HepG2 (cell line): ENCODE results near the gene LBR. TPM values are rescaled to one million over a fixed set of nuclear protein-coding genes. Genes with fewer than 3 reads are reported as not detected.

Source experiments
- ATAC-seq: fragments of 200-7000 bp; cut with Tn5 transposase; 3 replicates; pipeline ENCODE4 v1.9.1; 2020; ENCODE audit warnings: mild to moderate bottlenecking, moderate library complexity
- BruUV-seq: library from RNA; stranded (reverse); fragments of 400-500 nt; replicated peaks from 2 replicates; lab custom pipeline; 2021; lab: Mats Ljungman, UMichigan
- CTCF ChIA-PET: fragments of 300-600 bp; formaldehyde crosslinking; extraction: SDS; loops from one replicate; lab custom pipeline; 2021; ENCODE audit warnings: low total read pairs, inconsistent platforms, low intra/inter-chr PET ratio; lab: Yijun Ruan, JAX
- POLR2A ChIA-PET: fragments of 350-600 bp; sonication (Branson Sonifier 250); formaldehyde crosslinking; loops from one replicate; lab custom pipeline; 2020; ENCODE audit warnings: antibody characterized with exemption, inconsistent platforms; lab: Yijun Ruan, JAX
- DNase-seq: peaks from one replicate; pipeline ENCODE4 v3.0.0-alpha.2; 2015; ENCODE audit warnings: low spot score
- FAIRE-seq: peaks from 3 replicates; lab custom pipeline; 2011; peaks lifted over from hg19 to GRCh38; lab: Jason Lieb, UNC
- H2AFZ ChIP-seq: one replicate; pipeline ENCODE4 v1.6.1; 2011; ENCODE audit warnings: low read length, inconsistent platforms
- H3K27ac ChIP-seq: fragments of 300-600 bp; 3 replicates; pipeline ENCODE4 v1.8.0; 2011; ENCODE audit warnings: mixed run types, mild to moderate bottlenecking, mixed read lengths, low read length, inconsistent platforms; ENCODE audit not compliant: insufficient read depth; ENCODE audit errors: extremely low read length
- H3K27me3 ChIP-seq, 2 experiments: fragments of 200-600 bp in 1 of 2; 2 replicates in 1 of 2; 3 replicates in 1 of 2; pipeline versions ENCODE4 v1.6.0 to v1.8.0; 2011; ENCODE audit warnings: low read length in 2 of 2, mild to moderate bottlenecking in 2 of 2, moderate library complexity in 2 of 2, inconsistent platforms in 1 of 2; ENCODE audit not compliant: insufficient read depth in 2 of 2, control insufficient read depth in 1 of 2
- H3K36me3 ChIP-seq, 2 experiments: fragments of 200-600 bp in 1 of 2; replicated peaks in 1 of 2; 2 replicates in 1 of 2; 3 replicates in 1 of 2; pipeline versions ENCODE4 v1.5.1 to v1.8.0; 2011; ENCODE audit warnings: low read length in 2 of 2, inconsistent platforms in 1 of 2; ENCODE audit not compliant: insufficient read depth in 2 of 2, control insufficient read depth in 1 of 2
- H3K4me1 ChIP-seq: 2 replicates; pipeline ENCODE4 v1.5.1; 2012; ENCODE audit warnings: low read length, inconsistent platforms; ENCODE audit not compliant: insufficient read depth
- H3K4me2 ChIP-seq: 2 replicates; pipeline ENCODE4 v1.6.0; 2011; ENCODE audit warnings: low read depth, low read length, inconsistent platforms
- H3K4me3 ChIP-seq, 3 experiments: fragments of 200-600 bp in 1 of 3; sonication (generic), shearing (Covaris generic) in 1 of 3; replicated peaks in 1 of 3; 2 replicates each; pipeline ENCODE4 v1.5.1; 2011 to 2016; ENCODE audit warnings: low read length in 3 of 3, inconsistent platforms in 2 of 3, low read depth in 2 of 3, mild to moderate bottlenecking in 2 of 3, control low read depth in 1 of 3, mixed read lengths in 1 of 3; ENCODE audit not compliant: insufficient read depth in 1 of 3
- H3K79me2 ChIP-seq: one replicate; pipeline ENCODE4 v1.6.1; 2011; ENCODE audit warnings: low read length, inconsistent platforms; ENCODE audit not compliant: insufficient read depth
- H3K9ac ChIP-seq: 2 replicates; pipeline ENCODE4 v1.6.0; 2011; ENCODE audit warnings: mild to moderate bottlenecking, low read depth, low read length, inconsistent platforms; ENCODE audit not compliant: insufficient read depth
- H3K9me3 ChIP-seq: 2 replicates; pipeline ENCODE4 v1.5.1; 2012; ENCODE audit warnings: mild to moderate bottlenecking, low read length
- H4K20me1 ChIP-seq: 2 replicates; pipeline ENCODE4 v1.6.0; 2011; ENCODE audit warnings: inconsistent platforms, mild to moderate bottlenecking, low read length, moderate library complexity; ENCODE audit not compliant: insufficient read depth
- ARNT ChIP-seq: fragments of 450-650 bp; IDR thresholded peaks from 2 replicates; pipeline ENCODE4 v1.6.1; 2017
- ATF3 ChIP-seq: sonication (generic); formaldehyde crosslinking; IDR thresholded peaks from 2 replicates; pipeline ENCODE4 v1.4.0; 2020; ENCODE audit warnings: missing genetic modification reagents
- DPF2 ChIP-seq: sonication (generic); formaldehyde crosslinking; IDR thresholded peaks from 2 replicates; pipeline ENCODE4 v1.4.0; 2020; ENCODE audit warnings: mild to moderate bottlenecking, low read depth, missing genetic modification reagents, borderline replicate concordance
- GMEB2 ChIP-seq: IDR thresholded peaks from 2 replicates; pipeline ENCODE4 v1.6.1; 2016; ENCODE audit warnings: missing biosample characterization, missing genetic modification reagents, low read depth
- NFKBIZ ChIP-seq: IDR thresholded peaks from 2 replicates; pipeline ENCODE4 v1.6.1; 2018; ENCODE audit warnings: missing genetic modification reagents, missing compliant biosample characterization
- TCF7 ChIP-seq: sonication (generic); IDR thresholded peaks from 2 replicates; pipeline ENCODE4 v1.6.1; 2016; ENCODE audit warnings: antibody characterized with exemption, low read depth
- ZBTB26 ChIP-seq: IDR thresholded peaks from 2 replicates; pipeline ENCODE4 v1.6.1; 2016; ENCODE audit warnings: missing compliant biosample characterization, missing genetic modification reagents, borderline replicate concordance
- ZNF12 ChIP-seq: sonication (generic); formaldehyde crosslinking; IDR thresholded peaks from 2 replicates; pipeline ENCODE4 v1.5.0; 2020; ENCODE audit warnings: missing genetic modification reagents
- ZNF331 ChIP-seq: sonication (generic); formaldehyde crosslinking; IDR thresholded peaks from 2 replicates; pipeline ENCODE4 v1.4.0; 2020; ENCODE audit warnings: missing genetic modification reagents
- ZNF335 ChIP-seq: sonication (generic); formaldehyde crosslinking; IDR thresholded peaks from 2 replicates; pipeline ENCODE4 v1.4.0; 2020; ENCODE audit warnings: missing genetic modification reagents
- ZNF558 ChIP-seq: sonication (generic); formaldehyde crosslinking; IDR thresholded peaks from 2 replicates; pipeline ENCODE4 v1.9.0; 2022; ENCODE audit warnings: mild to moderate bottlenecking, missing genetic modification reagents, borderline replicate concordance
- ZNF629 ChIP-seq: sonication (generic); formaldehyde crosslinking; conservative IDR thresholded peaks from 2 replicates; pipeline ENCODE4 v1.5.0; 2020; ENCODE audit warnings: missing genetic modification reagents
- WGBS: methylation state at CpG from one replicate; pipeline ENCODE4 v1.1.6; 2017; ENCODE audit warnings: low lambda C conversion rate; 5-methylcytosine and 5-hydroxymethylcytosine counted together
- in situ Hi-C: cut with HindIII; loops from 2 replicates; pipeline ENCODE4 v1.10.0; 2017; ENCODE audit warnings: low pct_unique_long_range_greater_than_20kb; ENCODE audit not compliant: extremely low pct_ligation_motif_present
- intact Hi-C: fragments of 100-400 bp; cut with micrococcal nuclease; formaldehyde crosslinking; loops from one replicate; pipeline ENCODE4 v1.10.0; 2022; ENCODE audit not compliant: unreplicated experiment
- polyA plus RNA-seq, 8 experiments: library from polyadenylated mRNA; depleted of rRNA in 3 of 8; stranded (reverse) in 7 of 8; unstranded in 1 of 8; fragments of >200 nt; fragmentation: Illumina TruSeq in 4 of 8; extraction: Trizol in 4 of 8; gene quantifications; 2 replicates each; pipeline versions ENCODE4 v1.2.1 to v1.2.3, GENCODE V29; 2011 to 2016; ENCODE audit warnings: low read depth in 4 of 8, missing spikeins in 1 of 8, mixed read lengths in 1 of 8; ENCODE audit not compliant: insufficient read depth in 1 of 8
- total RNA-seq, 5 experiments: library from RNA; depleted of rRNA; stranded (reverse); fragments of >200 nt; fragmentation: Illumina TruSeq; extraction: Trizol; gene quantifications; 2 replicates each; pipeline ENCODE4 v1.2.3, GENCODE V29; 2016; ENCODE audit warnings: low read depth in 1 of 5

Gene LBR
- total and polyA plus RNA-seq, 2 of the 13 experiments (the other 11 are each of a cell fraction or from before 2014, with no cell fraction given), result 38.9 to 76.7 TPM

GRCh38 chr1:225447650-225448089 lies 19.8 kb upstream of the LBR start:
- TF ChIP-seq GMEB2 (CRISPR knock-in tag) (no peak), NFKBIZ (CRISPR knock-in tag) (no peak), TCF7 (no peak), ZNF331 (CRISPR knock-in tag) (no peak), ZBTB26 (CRISPR knock-in tag) (no peak), ZNF12 (CRISPR knock-in tag) (no peak), ZNF558 (CRISPR knock-in tag) (no peak), ATF3 (CRISPR knock-in tag) (no peak), ZNF335 (no peak), ARNT (no peak), ZNF629 (CRISPR knock-in tag) (no peak), DPF2 (CRISPR knock-in tag) (no peak)
- Histone ChIP-seq H3K36me3 (no peaks in the 10 kb centered on the region), H2AFZ (no peak overlapping the region), H3K4me1 (peaks cover 98% of the 10 kb centered on the region), H3K9me3 (no peaks in the 10 kb centered on the region), H3K4me2 (peak overlapping the region; percentile 67), H4K20me1 (no peaks in the 10 kb centered on the region), H3K4me3 (peak overlapping the region in 1 of 3 experiments; percentile 31; a peak in 1 of 6 replicates), H3K79me2 (no peaks in the 10 kb centered on the region), H3K27ac (no peak overlapping the region), H3K27me3 (no peaks in the 10 kb centered on the region; a peak in 1 of 5 replicates), H3K9ac (no peak overlapping the region)
- POLR2A ChIA-PET, result interaction anchor here (0.6 kb wide), 1 partner anchor 46 kb away, joined by 3 read pairs; no protein-coding TSS in a partner anchor
- intact Hi-C loops (no loop called here), in situ Hi-C loops (no loop called here)
- CTCF ChIA-PET, result no interaction called here
- 74% methylated on average over 8 of the region's 8 CpGs for WGBS
- DNase-seq (no peak), FAIRE-seq (no peak), ATAC-seq (no peak)
- BruUV-seq, result no TSS peak
